Astrocyte (in vitro differentiated cells and primary cell): ENCODE results near the gene HMCN2. TPM values are rescaled to one million over a fixed set of nuclear protein-coding genes. Genes with fewer than 3 reads are reported as not detected.

ENCODE experiments used
- DNase-seq: peaks from one replicate; pipeline ENCODE4 v3.0.0-alpha.2; 2010; ENCODE audit warnings: low read depth
- FAIRE-seq: peaks from 2 replicates; lab custom pipeline; 2011; peaks lifted over from hg19 to GRCh38; lab: Jason Lieb, UNC
- H2AFZ ChIP-seq: 2 replicates; pipeline ENCODE4 v1.6.0; 2012; ENCODE audit warnings: low read depth, low read length, inconsistent platforms
- H3K27ac ChIP-seq: 2 replicates; pipeline ENCODE4 v1.5.1; 2011; ENCODE audit warnings: low read depth, low read length, inconsistent platforms
- H3K27me3 ChIP-seq: 2 replicates; pipeline ENCODE4 v1.6.0; 2011; ENCODE audit warnings: low read length, inconsistent platforms; ENCODE audit not compliant: insufficient read depth
- H3K36me3 ChIP-seq: 2 replicates; pipeline ENCODE4 v1.5.1; 2011; ENCODE audit warnings: low read length, inconsistent platforms; ENCODE audit not compliant: insufficient read depth
- H3K4me1 ChIP-seq: 2 replicates; pipeline ENCODE4 v1.5.1; 2011; ENCODE audit warnings: low read length, inconsistent platforms; ENCODE audit not compliant: insufficient read depth
- H3K4me2 ChIP-seq: 2 replicates; pipeline ENCODE4 v1.6.0; 2012; ENCODE audit warnings: low read length, inconsistent platforms
- H3K4me3 ChIP-seq: 2 replicates; pipeline ENCODE4 v1.5.1; 2011; ENCODE audit warnings: low read depth, mild to moderate bottlenecking, low read length, inconsistent platforms; ENCODE audit not compliant: insufficient read depth
- H3K79me2 ChIP-seq: 2 replicates; pipeline ENCODE4 v1.6.0; 2012; ENCODE audit warnings: mild to moderate bottlenecking, low read length, inconsistent platforms; ENCODE audit not compliant: insufficient read depth
- H3K9ac ChIP-seq: 2 replicates; pipeline ENCODE4 v1.6.0; 2012; ENCODE audit warnings: mild to moderate bottlenecking, low read length, inconsistent platforms
- H3K9me3 ChIP-seq: 2 replicates; pipeline ENCODE4 v1.5.1; 2012; ENCODE audit warnings: low read depth, mild to moderate bottlenecking, low read length, inconsistent platforms; ENCODE audit not compliant: insufficient read depth
- H4K20me1 ChIP-seq: 2 replicates; pipeline ENCODE4 v1.6.0; 2012; ENCODE audit warnings: low read length, inconsistent platforms; ENCODE audit not compliant: insufficient read depth
- H3K27ac Mint-ChIP-seq: one replicate; pipeline ENCODE4 v1.8.0; 2021; ENCODE audit warnings: mild to moderate bottlenecking, mixed read lengths; ENCODE audit not compliant: unreplicated experiment
- H3K27me3 Mint-ChIP-seq: one replicate; pipeline ENCODE4 v1.8.0; 2021; ENCODE audit warnings: low read depth, mixed read lengths; ENCODE audit not compliant: unreplicated experiment
- H3K36me3 Mint-ChIP-seq: one replicate; pipeline ENCODE4 v1.8.0; 2021; ENCODE audit warnings: low read depth, mixed read lengths; ENCODE audit not compliant: unreplicated experiment
- H3K4me1 Mint-ChIP-seq: one replicate; pipeline ENCODE4 v1.8.0; 2021; ENCODE audit warnings: low read depth, mixed read lengths; ENCODE audit not compliant: unreplicated experiment
- H3K4me3 Mint-ChIP-seq: one replicate; pipeline ENCODE4 v1.8.0; 2021; ENCODE audit warnings: mild to moderate bottlenecking, moderate library complexity, mixed read lengths; ENCODE audit not compliant: unreplicated experiment
- H3K9me3 Mint-ChIP-seq: one replicate; pipeline ENCODE4 v1.8.0; 2021; ENCODE audit warnings: mild to moderate bottlenecking, mixed read lengths; ENCODE audit not compliant: unreplicated experiment
- EZH2 ChIP-seq: IDR thresholded peaks from 2 replicates; pipeline ENCODE4 v1.6.1; 2012; ENCODE audit warnings: mild to moderate bottlenecking, low read length, inconsistent platforms; ENCODE audit not compliant: insufficient read depth
- total RNA-seq: library from RNA; stranded (reverse); gene quantifications from 2 replicates; pipeline ENCODE4 v1.2.1, GENCODE V29; 2021
- TF ChIP-seq, protein P1 (sequence below): IDR thresholded peaks from 2 replicates; pipeline ENCODE4 v1.5.1; 2011; ENCODE audit warnings: low read depth, mild to moderate bottlenecking, inconsistent platforms, low read length, moderate library complexity; ENCODE audit not compliant: insufficient read depth

Gene HMCN2
- total RNA-seq, 1 donor from 2014 or later: 1.6 TPM

DNA sequence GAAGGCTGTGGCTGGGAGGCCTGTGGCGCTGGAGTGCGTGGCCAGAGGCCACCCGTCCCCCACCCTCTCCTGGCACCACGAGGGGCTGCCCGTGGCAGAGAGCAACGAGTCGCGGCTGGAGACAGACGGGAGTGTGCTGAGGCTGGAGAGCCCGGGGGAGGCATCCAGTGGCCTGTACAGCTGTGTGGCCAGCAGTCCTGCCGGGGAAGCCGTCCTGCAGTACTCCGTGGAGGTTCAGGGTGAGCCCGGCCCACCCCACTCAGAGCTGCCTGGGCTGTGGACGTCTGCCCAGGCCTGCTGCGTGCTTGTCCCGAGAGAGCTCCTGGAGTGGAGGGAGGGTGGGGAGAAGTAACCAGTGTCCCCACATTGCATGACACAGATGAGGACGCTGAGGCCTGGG, 89.2 kb downstream of the HMCN2 start:
- Mint-ChIP-seq H3K4me1 (no peaks in the 10 kb centered on the region), H3K4me3 (no peak overlapping the region), H3K27ac (no peak overlapping the region), H3K9me3 (peaks cover 11% of the 10 kb centered on the region), H3K27me3 (peaks cover 36% of the 10 kb centered on the region), H3K36me3 (peaks cover 7% of the 10 kb centered on the region)
- Histone ChIP-seq H3K4me1 (no peaks in the 10 kb centered on the region), H3K9ac (no peak overlapping the region), H3K4me3 (no peak overlapping the region), H3K9me3 (no peaks in the 10 kb centered on the region), H3K36me3 (no peaks in the 10 kb centered on the region), H3K27me3 (no peaks in the 10 kb centered on the region), H2AFZ (no peak overlapping the region), H3K27ac (no peak overlapping the region), H4K20me1 (no peaks in the 10 kb centered on the region), H3K4me2 (no peak overlapping the region), H3K79me2 (no peaks in the 10 kb centered on the region)
- FAIRE-seq: no peak
- DNase-seq: no peak
- TF ChIP-seq, protein P1, sequence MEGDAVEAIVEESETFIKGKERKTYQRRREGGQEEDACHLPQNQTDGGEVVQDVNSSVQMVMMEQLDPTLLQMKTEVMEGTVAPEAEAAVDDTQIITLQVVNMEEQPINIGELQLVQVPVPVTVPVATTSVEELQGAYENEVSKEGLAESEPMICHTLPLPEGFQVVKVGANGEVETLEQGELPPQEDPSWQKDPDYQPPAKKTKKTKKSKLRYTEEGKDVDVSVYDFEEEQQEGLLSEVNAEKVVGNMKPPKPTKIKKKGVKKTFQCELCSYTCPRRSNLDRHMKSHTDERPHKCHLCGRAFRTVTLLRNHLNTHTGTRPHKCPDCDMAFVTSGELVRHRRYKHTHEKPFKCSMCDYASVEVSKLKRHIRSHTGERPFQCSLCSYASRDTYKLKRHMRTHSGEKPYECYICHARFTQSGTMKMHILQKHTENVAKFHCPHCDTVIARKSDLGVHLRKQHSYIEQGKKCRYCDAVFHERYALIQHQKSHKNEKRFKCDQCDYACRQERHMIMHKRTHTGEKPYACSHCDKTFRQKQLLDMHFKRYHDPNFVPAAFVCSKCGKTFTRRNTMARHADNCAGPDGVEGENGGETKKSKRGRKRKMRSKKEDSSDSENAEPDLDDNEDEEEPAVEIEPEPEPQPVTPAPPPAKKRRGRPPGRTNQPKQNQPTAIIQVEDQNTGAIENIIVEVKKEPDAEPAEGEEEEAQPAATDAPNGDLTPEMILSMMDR: no peak
- no peak for TF ChIP-seq EZH2

DNA sequence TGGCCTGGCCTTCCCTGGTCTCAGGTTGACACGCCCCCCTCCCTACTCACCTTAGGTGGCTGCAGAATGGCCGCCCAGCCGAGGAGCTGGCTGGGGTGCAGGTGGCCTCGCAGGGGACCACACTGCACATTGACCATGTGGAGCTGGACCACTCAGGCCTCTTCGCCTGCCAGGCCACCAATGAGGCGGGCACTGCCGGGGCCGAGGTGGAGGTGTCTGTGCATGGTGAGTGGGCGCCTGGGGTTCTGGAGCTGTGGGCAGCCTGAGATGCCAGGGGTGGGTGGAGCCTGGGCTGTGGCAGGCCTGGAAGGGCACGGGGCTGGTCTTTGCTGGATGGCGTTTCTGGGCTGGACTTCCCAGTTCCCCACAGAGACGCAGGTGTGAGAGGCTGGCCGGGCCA, 90.5 kb downstream of the HMCN2 start:
- DNase-seq: no peak
- H3K36me3 Mint-ChIP-seq: peaks cover 9% of the 10 kb centered on the region
- Histone ChIP-seq H3K4me3 (no peak overlapping the region), H3K4me1 (no peaks in the 10 kb centered on the region), H3K9ac (no peak overlapping the region), H3K79me2 (no peaks in the 10 kb centered on the region), H2AFZ (no peak overlapping the region), H3K9me3 (no peaks in the 10 kb centered on the region), H3K27me3 (no peaks in the 10 kb centered on the region), H3K27ac (no peak overlapping the region), H3K4me2 (no peak overlapping the region), H4K20me1 (no peaks in the 10 kb centered on the region), H3K36me3 (no peaks in the 10 kb centered on the region)
- no peak overlapping the region for H3K4me3 Mint-ChIP-seq
- H3K4me1 Mint-ChIP-seq: no peaks in the 10 kb centered on the region
- TF ChIP-seq EZH2: no peak
- TF ChIP-seq, protein P1: no peak
- H3K9me3 Mint-ChIP-seq: peaks cover 14% of the 10 kb centered on the region
- FAIRE-seq: no peak
- H3K27ac Mint-ChIP-seq: no peak overlapping the region
- peaks cover 46% of the 10 kb centered on the region for H3K27me3 Mint-ChIP-seq

DNA sequence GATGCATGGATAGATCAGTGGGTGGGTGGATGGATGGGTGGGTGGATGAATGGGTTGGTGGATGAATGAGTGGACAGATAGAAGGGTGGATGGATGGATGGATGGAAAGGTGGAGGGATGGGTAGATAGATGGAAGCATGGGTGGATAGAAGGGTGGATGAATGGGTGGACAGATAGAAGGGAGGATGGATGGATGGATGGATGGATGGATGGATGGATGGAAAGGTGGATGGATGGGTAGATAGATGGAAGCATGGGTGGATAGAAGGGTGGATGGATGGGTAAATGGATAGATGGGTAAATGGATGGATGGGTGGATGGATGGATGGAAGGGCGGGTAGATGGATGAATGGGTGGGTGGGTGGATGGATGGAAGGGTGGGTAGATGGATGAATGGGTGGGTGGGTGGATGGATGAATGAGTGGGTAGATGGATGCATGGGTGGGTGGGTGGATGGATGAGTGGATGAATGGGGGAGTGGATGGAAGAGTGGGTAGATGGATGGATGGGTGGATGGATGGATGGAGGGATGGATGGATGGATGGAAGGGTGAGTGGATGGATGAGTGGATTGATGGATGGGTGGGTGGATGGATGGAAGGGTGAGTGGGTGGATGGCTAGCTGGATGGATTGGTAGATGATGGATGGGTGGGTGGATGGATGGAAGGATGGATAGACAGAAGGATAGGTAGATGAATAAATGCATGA, 91.5 kb downstream of the HMCN2 start:
- H3K27me3 Mint-ChIP-seq: peaks cover 54% of the 10 kb centered on the region
- peaks cover 9% of the 10 kb centered on the region for H3K36me3 Mint-ChIP-seq
- Histone ChIP-seq H3K9ac (no peak overlapping the region), H3K9me3 (no peaks in the 10 kb centered on the region), H3K27me3 (no peaks in the 10 kb centered on the region), H3K27ac (no peak overlapping the region), H4K20me1 (no peaks in the 10 kb centered on the region), H3K4me2 (no peak overlapping the region), H3K4me1 (no peaks in the 10 kb centered on the region), H2AFZ (no peak overlapping the region), H3K79me2 (no peaks in the 10 kb centered on the region), H3K4me3 (no peak overlapping the region), H3K36me3 (no peaks in the 10 kb centered on the region)
- peaks cover 14% of the 10 kb centered on the region for H3K9me3 Mint-ChIP-seq
- no peak overlapping the region for H3K27ac Mint-ChIP-seq
- H3K4me1 Mint-ChIP-seq: no peaks in the 10 kb centered on the region
- no peak overlapping the region for H3K4me3 Mint-ChIP-seq
- no peak for TF ChIP-seq EZH2
- TF ChIP-seq, protein P1: no peak
- FAIRE-seq (no peak), DNase-seq (no peak)
